Measurements from ENCODE around the gene MUC4. TPM values are rescaled to one million over a fixed set of nuclear protein-coding genes. Genes with fewer than 3 reads are reported as not detected.

MUC4 gene
- polyA plus RNA-seq, 1 experiment: not detected

- CTCF ChIA-PET: no interaction called here
- no peak for DNase-seq (ENCODE audit: low read depth)
- TF ChIP-seq, protein P1, sequence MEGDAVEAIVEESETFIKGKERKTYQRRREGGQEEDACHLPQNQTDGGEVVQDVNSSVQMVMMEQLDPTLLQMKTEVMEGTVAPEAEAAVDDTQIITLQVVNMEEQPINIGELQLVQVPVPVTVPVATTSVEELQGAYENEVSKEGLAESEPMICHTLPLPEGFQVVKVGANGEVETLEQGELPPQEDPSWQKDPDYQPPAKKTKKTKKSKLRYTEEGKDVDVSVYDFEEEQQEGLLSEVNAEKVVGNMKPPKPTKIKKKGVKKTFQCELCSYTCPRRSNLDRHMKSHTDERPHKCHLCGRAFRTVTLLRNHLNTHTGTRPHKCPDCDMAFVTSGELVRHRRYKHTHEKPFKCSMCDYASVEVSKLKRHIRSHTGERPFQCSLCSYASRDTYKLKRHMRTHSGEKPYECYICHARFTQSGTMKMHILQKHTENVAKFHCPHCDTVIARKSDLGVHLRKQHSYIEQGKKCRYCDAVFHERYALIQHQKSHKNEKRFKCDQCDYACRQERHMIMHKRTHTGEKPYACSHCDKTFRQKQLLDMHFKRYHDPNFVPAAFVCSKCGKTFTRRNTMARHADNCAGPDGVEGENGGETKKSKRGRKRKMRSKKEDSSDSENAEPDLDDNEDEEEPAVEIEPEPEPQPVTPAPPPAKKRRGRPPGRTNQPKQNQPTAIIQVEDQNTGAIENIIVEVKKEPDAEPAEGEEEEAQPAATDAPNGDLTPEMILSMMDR (IDR thresholded peaks at IDR 0.05; ENCODE audit: insufficient read depth, low read depth, low read length): no peak
- Histone ChIP-seq H3K36me3 (ENCODE audit: control insufficient read depth, insufficient read depth, low read length) (no peaks in the 10 kb centered on the region), H3K27me3 (ENCODE audit: control insufficient read depth, insufficient read depth, low read length) (no peaks in the 10 kb centered on the region), H3K4me3 (ENCODE audit: low read depth, low read length) (no peak overlapping the region)
- POLR2A ChIA-PET: no interaction called here
Measured at GRCh38 chr3:195704433-195704999, 107.2 kb downstream of the MUC4 start.

DNA sequence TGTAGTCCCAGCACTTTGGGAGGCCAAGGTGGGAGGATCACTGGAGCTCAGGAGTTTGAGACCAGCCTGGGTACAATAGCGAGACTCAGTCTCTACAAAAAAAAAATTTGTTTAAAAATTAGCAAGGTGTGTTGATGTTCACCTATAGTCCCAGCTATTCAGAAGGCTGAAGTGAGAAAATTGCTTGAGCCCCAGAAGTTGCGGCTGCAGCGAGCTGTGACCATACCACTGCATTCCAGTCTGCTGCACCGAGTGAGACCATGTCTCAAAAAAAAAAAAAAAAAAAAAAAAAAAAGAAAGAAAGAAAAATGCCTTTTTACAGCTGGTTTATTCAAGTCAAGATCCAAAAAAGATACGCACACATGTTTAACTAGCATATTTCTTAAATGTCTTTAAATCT lies 108.0 kb downstream of the MUC4 start:
- Histone ChIP-seq H3K4me3 (ENCODE audit: low read depth, low read length) (no peak overlapping the region), H3K27me3 (ENCODE audit: control insufficient read depth, insufficient read depth, low read length) (no peaks in the 10 kb centered on the region), H3K36me3 (ENCODE audit: control insufficient read depth, insufficient read depth, low read length) (no peaks in the 10 kb centered on the region)
- POLR2A ChIA-PET: no interaction called here
- CTCF ChIA-PET: no interaction called here
- no peak for DNase-seq (ENCODE audit: low read depth)
- TF ChIP-seq, protein P1 (IDR thresholded peaks at IDR 0.05; ENCODE audit: insufficient read depth, low read depth, low read length): no peak

DNA sequence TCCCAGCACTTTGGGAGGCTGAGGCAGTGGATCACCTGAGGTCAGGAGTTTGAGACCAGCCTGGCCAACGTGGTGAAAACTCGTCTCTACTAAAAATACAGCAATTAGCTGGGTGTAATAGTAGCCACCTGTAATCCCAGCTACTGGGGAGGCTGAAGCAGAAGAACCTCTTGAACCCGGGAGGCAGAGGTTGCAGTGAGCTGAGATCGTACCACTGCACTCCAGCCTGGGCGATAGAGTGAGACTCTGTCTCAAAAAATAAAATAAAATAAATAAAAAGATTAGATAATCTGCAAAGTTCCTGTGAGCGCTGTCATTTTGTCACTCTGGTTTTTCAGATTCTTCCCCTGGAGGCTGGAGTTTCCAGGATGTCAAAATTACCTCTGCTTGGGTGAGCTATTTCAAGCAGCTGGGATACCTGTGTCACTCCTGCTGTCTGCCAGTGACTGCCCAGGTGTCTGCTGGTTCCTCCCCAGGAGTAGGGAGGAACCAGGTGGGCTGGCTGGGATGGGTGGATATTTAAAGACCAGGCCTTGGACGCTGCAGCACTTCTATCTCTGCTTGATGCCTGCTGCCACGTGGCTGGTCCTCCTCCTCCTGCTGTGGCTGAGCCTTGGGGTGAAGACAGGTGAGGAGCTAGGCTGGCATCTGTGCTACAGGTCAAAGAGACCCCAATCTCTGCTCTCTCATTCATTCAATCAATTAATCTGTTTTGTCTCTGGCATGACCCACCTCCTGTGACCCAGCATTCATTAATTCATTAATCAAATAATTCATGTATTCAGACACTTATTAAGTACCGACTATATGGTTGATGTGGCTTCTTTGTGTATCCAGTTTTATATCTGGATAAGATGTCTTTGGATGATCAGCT lies 110.5 kb downstream of the MUC4 start:
- Histone ChIP-seq H3K27me3 (ENCODE audit: control insufficient read depth, insufficient read depth, low read length) (no peaks in the 10 kb centered on the region), H3K36me3 (ENCODE audit: control insufficient read depth, insufficient read depth, low read length) (0 out of 2 replicates have a peak, but pooled peaks cover 1% of the 10 kb centered on the region), H3K4me3 (ENCODE audit: low read depth, low read length) (no peak overlapping the region)
- ChIA-PET CTCF (interaction anchor here (0.8 kb wide), 1 partner anchor 11 kb away, joined by 3 read pairs; no protein-coding TSS in a partner anchor), POLR2A (no interaction called here)
- TF ChIP-seq, protein P1 (IDR thresholded peaks at IDR 0.05; ENCODE audit: insufficient read depth, low read depth, low read length): no peak
- DNase-seq (ENCODE audit: low read depth): no peak

- no peak overlapping the region for H3K4me3 ChIP-seq (ENCODE audit: low read depth, low read length)
- H3K36me3 ChIP-seq (ENCODE audit: control insufficient read depth, insufficient read depth, low read length): 0 out of 2 replicates have a peak, but pooled peaks cover 1% of the 10 kb centered on the region
- H3K27me3 ChIP-seq (ENCODE audit: control insufficient read depth, insufficient read depth, low read length): no peaks in the 10 kb centered on the region
- no peak for DNase-seq (ENCODE audit: low read depth)
- TF ChIP-seq, protein P1 (IDR thresholded peaks at IDR 0.05; ENCODE audit: insufficient read depth, low read depth, low read length): no peak
- ChIA-PET CTCF (no interaction called here), POLR2A (no interaction called here)
Measured at GRCh38 chr3:195700319-195700718, 111.4 kb downstream of the MUC4 start.

GRCh38 chr3:195699860-195700259 lies 111.9 kb downstream of the MUC4 start:
- Histone ChIP-seq H3K27me3 (ENCODE audit: control insufficient read depth, insufficient read depth, low read length) (no peaks in the 10 kb centered on the region), H3K36me3 (ENCODE audit: control insufficient read depth, insufficient read depth, low read length) (peaks cover 1% of the 10 kb centered on the region; the same call in 1 of the 2 replicates), H3K4me3 (ENCODE audit: low read depth, low read length) (no peak overlapping the region)
- TF ChIP-seq, protein P1 (IDR thresholded peaks at IDR 0.05; ENCODE audit: insufficient read depth, low read depth, low read length): no peak
- ChIA-PET POLR2A (no interaction called here), CTCF (interaction anchor here (1.2 kb wide), 1 partner anchor 9 kb away, joined by 4 read pairs; no protein-coding TSS in a partner anchor)
- no peak for DNase-seq (ENCODE audit: low read depth)

Data from BJ (cell line).